Muscle of back (tissue), 13 donors: Measurements from ENCODE around the gene CPNE2. TPM values are rescaled to one million over a fixed set of nuclear protein-coding genes. Genes with fewer than 3 reads are reported as not detected.
"Not testable (repeated sequence)": the region's sequence is repeated elsewhere in the genome, so short reads cannot be mapped to it uniquely, and the experiment has no call there.

Experiments
- DNase-seq, 3 donors: peaks; one replicate each; pipeline versions ENCODE4 v3.0.0 to v3.0.0-alpha.2; 2013
- long read RNA-seq, 9 donors: transcript quantifications; one replicate each; lab custom pipeline, GENCODE V29; 2026
- polyA plus RNA-seq, 10 donors: library from polyadenylated mRNA; unstranded; fragments of 120-200 nt; gene quantifications; one replicate each; pipeline ENCODE4 v1.2.1, GENCODE V29; 2013; ENCODE audit not compliant: insufficient read length in 10 of 10

CPNE2 gene
- 10 to 100 TPM; 24.0 to 35.2 (median 25.8) TPM for polyA plus RNA-seq
- long read RNA-seq, donor 1, partial matches to known transcripts, result 0 of 3 reads
- long read RNA-seq, donor 1, other reads (novel, unspliced or antisense), result 0 of 3 reads
- long read RNA-seq, donor 2, transcript CPNE2-201 (16 exons, 2,645 nt), result major isoform, 6 of 6 reads
- long read RNA-seq, donor 2, partial matches to known transcripts, result 0 of 6 reads
- long read RNA-seq, donor 2, other reads (novel, unspliced or antisense), result 0 of 6 reads
- long read RNA-seq, donor 3, result 0 reads
- long read RNA-seq, donor 4, transcript CPNE2-201 (16 exons, 2,645 nt), result major isoform, 6 of 7 reads
- long read RNA-seq, donor 4, partial matches to known transcripts, result 0 of 7 reads
- long read RNA-seq, donor 4, other reads (novel, unspliced or antisense), result 0 of 7 reads
- long read RNA-seq, donor 5, transcript CPNE2-201 (16 exons, 2,645 nt), result major isoform, 5 of 8 reads
- long read RNA-seq, donor 5, partial matches to known transcripts, result 0 of 8 reads
- long read RNA-seq, donor 5, other reads (novel, unspliced or antisense), result 0 of 8 reads
- long read RNA-seq, donor 6, partial matches to known transcripts, result 0 of 5 reads
- long read RNA-seq, donor 6, other reads (novel, unspliced or antisense), result 0 of 5 reads
- long read RNA-seq, donor 7, partial matches to known transcripts, result 0 of 4 reads
- long read RNA-seq, donor 7, other reads (novel, unspliced or antisense), result 0 of 4 reads
- long read RNA-seq, donor 8, transcript CPNE2-201 (16 exons, 2,645 nt), result major isoform, 6 of 7 reads
- long read RNA-seq, donor 8, partial matches to known transcripts, result 0 of 7 reads
- long read RNA-seq, donor 8, other reads (novel, unspliced or antisense), result 0 of 7 reads
- long read RNA-seq, donor 9, partial matches to known transcripts, result 0 of 2 reads
- long read RNA-seq, donor 9, other reads (novel, unspliced or antisense), result 0 of 2 reads

GRCh38 chr16:57091975-57092785 is at the start of gene CPNE2:
TSS of gene CPNE2 (plus strand) at chr16:57092583. CDS start at chr16:57110743, 18,160 bp downstream.
- DNase-seq, result peak; percentile 46 to 80 (median 57)

DNA sequence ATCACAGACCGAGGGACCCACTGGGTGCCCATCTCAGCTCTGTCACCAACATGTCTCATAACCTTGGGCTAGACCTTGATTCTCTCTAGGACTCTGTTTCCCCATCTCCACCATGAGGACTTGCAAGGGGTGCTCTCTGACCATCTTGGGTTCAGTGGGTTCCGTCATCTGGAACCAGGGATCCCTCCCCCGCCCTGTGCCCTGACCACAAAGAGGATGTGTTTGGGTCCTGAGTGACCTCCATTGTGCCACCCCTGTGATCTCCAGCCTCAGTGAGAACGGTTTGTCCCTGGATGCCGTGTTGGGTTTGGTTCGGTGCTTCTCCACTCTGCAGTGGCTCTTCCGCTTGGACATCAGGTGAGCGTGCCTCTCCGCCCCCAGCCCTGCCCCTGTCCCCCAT is 49.1 kb upstream of the CPNE2 start:
- DNase-seq, result no peak

DNA sequence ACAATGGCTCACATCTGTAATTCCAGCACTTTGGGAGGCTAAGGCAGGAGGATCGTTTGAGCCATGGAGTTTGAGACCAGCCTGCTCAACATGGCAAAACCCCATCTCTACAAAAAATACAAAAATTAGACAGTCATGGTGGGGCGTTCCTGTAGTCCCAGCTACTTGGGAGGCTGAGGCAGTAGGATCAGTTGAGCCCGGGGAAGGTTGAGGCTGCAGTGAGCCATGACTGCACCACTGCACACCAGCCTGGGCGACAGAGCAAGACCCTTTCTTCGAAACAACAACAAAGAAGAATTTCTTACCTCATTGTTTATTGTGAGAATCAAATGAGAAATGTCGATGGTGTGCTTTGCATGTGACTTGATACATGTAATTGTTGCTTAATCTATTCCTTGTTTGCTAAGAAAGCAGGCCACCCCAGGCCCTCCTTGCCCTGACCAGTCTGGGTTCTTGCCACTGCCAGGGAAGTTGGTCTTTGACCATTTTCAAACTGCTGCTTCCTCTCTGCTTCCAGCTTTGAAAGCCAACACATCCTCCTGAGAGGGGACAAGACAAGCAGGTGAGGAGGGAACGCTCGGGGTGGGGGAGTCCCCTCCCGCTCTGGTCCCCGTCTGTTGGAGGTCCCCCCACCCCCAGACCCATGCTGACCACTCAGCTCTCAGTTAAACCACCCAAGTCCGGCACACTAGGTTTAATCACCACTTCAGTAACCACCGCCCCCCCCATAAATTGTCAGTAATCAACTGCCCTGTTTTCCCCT is 47.3 kb upstream of the CPNE2 start:
- DNase-seq, result no peak

GRCh38 chr16:57045694-57046381 is 46.5 kb upstream of the CPNE2 start:
- DNase-seq, result peak; percentile 58 to 86 (median 59)

- no peak for DNase-seq
Observed at GRCh38 chr16:57048095-57048494, 44.3 kb upstream of the CPNE2 start.

- no peak for DNase-seq
Observed at GRCh38 chr16:57049678-57050077, 42.7 kb upstream of the CPNE2 start.

DNA sequence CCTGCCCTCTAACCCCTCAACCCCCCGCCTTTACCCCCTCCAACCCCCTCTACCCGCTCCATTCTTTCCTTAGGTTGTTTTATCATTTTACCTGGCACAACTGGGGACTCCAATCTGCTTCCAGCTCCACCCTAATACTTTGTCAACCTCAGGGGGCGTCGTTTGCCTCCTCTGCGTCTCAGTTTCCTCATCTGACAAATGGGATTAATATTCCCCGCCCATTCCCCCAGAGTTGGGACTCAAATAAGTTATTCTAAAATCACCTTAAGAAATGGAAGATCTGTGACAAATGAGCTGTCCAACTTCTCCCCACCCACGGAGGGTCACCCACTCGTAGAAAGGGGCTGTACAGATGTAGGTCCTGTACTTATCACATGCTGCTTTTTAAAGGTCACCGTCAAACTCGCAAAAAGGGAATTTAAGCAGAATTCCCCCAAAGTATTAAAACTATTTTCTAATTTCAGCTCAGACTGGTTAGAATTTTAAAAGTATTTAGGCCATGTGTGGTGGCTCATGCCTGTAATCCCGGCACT is 40.6 kb upstream of the CPNE2 start:
- no peak for DNase-seq

DNA sequence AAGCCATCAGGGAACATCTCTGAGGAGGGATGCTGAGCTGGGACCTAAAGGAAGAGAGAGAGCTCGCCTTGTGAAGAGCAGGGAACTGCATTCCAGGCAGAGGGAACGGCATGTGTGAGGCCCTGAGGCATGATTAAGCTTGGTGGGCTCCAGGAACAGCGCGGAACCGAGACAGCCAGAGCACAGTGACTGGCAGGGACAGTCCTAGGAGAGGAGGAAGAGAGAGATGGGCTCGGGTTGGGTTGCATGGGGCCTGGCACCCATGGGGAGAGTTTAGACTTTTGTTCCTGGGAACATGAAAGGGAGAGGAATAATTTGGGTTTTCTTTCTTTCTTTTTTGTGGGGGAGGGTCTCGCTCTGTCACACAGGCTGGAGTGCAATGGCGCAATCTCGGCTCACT is 39.2 kb upstream of the CPNE2 start:
- no peak for DNase-seq

- DNase-seq, result no peak
Observed at GRCh38 chr16:57054338-57054737, 38.0 kb upstream of the CPNE2 start.

- no peak for DNase-seq
Observed at GRCh38 chr16:57054771-57055170, 37.6 kb upstream of the CPNE2 start.

GRCh38 chr16:57055671-57056070 is 36.7 kb upstream of the CPNE2 start:
- no peak for DNase-seq

DNA sequence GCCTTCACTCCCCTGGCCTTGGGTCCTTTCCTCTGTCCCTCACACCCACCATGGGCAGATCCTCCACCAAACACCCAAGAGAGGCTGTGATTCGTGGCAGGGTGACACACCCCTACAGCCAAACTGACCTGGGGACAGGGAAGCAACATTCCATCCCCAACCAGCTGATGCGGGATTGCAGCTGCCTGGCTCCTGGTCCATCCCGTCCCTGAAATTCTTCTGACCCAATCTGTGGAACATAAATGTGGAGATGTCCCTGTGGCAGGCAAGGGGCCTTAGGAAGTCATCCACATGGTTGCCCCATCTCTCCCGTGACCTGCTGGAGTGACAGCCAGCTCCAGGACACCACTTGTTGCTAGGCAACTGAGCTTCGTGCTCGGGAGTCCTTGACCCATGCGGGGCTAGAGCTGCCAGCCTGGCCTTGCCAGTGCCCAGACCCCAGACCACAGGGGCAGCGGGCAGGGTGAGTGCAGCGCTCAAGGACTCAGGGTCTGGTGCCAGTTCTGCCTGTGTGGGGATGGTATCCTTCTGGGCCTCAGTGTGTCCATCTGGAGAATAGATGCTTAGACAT is 34.0 kb upstream of the CPNE2 start:
- DNase-seq, result no peak

- DNase-seq, result no peak
Observed at GRCh38 chr16:57060323-57061083, 31.9 kb upstream of the CPNE2 start.

GRCh38 chr16:57061084-57061905 is 31.1 kb upstream of the CPNE2 start:
- DNase-seq, result peak; percentile 54 to 77 (median 62)

DNA sequence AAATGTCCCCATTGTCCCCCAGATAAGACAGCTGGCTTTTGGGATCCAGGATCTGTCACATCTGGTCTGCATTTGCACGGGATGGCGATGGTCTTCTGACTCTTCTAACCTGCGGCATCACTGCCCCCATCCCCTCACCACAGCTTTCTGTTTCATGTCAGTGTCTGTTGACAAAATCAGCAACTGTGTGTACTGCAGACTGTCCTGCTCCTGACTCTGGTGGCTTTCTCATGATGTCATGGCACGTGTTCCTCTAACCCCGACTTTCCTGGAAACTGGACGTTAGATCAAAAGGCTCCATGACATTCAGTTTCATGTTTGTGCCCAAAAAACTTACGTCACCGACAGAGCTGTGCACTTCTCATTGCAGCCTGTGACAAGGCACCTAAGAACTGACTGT is 30.1 kb upstream of the CPNE2 start:
- DNase-seq, result peak in 2 of 3 donors; percentile 52 to 71

DNA sequence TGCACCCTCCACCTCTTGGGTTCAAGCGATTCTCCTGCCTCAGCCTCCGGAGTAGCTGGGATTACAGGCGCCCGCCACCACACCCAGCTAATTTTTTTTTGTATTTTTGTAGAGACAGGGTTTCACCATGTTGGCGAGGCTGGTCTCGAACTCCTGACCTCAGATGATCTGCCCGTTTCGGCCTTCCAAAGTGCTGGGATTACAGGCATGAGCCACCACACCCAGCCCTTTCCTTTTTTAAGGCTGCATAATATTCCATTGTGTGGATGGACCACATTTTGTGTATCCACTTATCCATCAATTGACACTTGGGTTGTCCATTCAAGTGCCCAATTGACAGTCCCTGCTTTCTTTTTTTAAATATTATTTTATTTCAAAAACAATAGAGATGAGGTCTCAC is 29.2 kb upstream of the CPNE2 start:
- not testable (repeated sequence) for DNase-seq

- DNase-seq, result no peak
Observed at GRCh38 chr16:57064995-57065394, 27.4 kb upstream of the CPNE2 start.

DNA sequence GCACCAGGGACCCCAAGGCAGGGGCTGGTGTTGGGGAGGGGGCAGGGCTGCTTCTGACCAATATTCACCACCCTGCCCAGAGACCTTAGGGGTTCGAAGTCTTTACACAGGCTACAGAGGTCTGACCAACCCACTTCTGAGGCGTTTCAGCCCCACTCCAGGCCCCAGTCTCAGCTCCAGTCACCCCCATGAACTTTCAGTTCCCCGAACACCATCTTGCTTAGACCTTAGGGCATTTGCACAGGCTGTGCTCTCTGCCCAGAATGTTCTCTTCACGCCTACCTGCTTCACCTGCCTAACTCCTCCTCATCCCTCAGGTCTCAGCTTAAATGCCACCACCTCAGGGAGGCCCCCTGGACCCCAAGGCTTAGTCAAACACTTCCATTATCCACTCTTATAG is 25.8 kb upstream of the CPNE2 start:
- no peak for DNase-seq
